HL-60 (cell line): Measurements from ENCODE around the gene LRRC4C.

Source experiments
- CTCF ChIP-seq: IDR thresholded peaks from one replicate; pipeline ENCODE4 v1.5.1; 2011; ENCODE audit warnings: low read length, control low read depth, inconsistent platforms; ENCODE audit not compliant: insufficient read depth
- GABPA ChIP-seq: IDR thresholded peaks from 2 replicates; pipeline ENCODE4 v1.6.1; 2012; ENCODE audit warnings: low read depth
- POLR2AphosphoS5 ChIP-seq: IDR thresholded peaks from 2 replicates; pipeline ENCODE4 v1.6.1; 2012; ENCODE audit warnings: low read depth
- TF ChIP-seq, protein P1 (sequence below): IDR thresholded peaks from 2 replicates; pipeline ENCODE4 v1.6.1; 2012; ENCODE audit warnings: low read depth; ENCODE audit not compliant: insufficient replicate concordance

DNA sequence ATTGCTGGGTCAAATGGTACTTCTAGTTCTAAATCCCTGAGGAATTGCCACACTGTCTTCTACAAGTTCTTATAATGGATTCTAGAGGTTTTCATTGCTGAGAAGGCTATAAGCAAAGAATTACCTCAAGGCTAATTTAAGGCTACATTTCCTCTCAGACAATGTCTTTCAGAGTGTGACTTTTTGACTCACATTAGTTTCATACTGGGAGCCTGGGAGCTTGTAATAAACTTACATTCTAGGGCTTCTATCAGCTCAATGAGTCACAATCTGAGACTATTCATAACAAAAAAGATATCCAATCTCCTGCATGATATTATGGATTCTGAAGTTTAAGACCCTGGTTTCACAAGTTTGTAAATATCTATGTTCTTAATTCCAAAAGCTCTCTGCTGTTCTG lies 408.7 kb downstream of the LRRC4C start:
- TF ChIP-seq CTCF = no peak
- TF ChIP-seq GABPA = no peak
- TF ChIP-seq, protein P1, sequence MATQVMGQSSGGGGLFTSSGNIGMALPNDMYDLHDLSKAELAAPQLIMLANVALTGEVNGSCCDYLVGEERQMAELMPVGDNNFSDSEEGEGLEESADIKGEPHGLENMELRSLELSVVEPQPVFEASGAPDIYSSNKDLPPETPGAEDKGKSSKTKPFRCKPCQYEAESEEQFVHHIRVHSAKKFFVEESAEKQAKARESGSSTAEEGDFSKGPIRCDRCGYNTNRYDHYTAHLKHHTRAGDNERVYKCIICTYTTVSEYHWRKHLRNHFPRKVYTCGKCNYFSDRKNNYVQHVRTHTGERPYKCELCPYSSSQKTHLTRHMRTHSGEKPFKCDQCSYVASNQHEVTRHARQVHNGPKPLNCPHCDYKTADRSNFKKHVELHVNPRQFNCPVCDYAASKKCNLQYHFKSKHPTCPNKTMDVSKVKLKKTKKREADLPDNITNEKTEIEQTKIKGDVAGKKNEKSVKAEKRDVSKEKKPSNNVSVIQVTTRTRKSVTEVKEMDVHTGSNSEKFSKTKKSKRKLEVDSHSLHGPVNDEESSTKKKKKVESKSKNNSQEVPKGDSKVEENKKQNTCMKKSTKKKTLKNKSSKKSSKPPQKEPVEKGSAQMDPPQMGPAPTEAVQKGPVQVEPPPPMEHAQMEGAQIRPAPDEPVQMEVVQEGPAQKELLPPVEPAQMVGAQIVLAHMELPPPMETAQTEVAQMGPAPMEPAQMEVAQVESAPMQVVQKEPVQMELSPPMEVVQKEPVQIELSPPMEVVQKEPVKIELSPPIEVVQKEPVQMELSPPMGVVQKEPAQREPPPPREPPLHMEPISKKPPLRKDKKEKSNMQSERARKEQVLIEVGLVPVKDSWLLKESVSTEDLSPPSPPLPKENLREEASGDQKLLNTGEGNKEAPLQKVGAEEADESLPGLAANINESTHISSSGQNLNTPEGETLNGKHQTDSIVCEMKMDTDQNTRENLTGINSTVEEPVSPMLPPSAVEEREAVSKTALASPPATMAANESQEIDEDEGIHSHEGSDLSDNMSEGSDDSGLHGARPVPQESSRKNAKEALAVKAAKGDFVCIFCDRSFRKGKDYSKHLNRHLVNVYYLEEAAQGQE = no peak
- TF ChIP-seq POLR2AphosphoS5 = no peak
